ENCODE data around the gene AREL1. TPM values are rescaled to one million over a fixed set of nuclear protein-coding genes. Genes with fewer than 3 reads are reported as not detected.

Gene AREL1
- total RNA-seq, 1 donor from 2014 or later, result 17.9 TPM

DNA sequence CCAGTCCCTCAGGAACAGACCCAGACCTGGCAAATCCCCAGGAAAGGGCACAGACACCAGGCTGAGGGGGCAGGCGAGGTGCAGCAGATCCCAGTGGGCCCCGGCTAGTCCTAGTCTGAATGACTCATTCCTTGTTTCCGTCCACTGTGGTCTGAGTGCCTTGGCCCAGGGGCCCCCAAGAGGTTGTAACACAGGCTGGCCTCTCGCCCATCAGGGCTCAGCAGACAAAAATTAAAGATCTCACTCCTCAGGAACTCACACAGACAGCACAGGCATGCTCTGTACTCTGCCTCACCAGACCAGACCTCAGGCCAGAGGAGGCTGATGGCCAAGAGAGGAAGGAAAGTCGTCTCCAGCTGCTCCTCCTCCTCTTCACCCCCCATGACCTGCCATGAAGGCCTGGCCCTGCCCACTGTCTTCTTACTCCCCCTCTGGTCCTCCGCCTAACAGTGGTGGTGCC is 93.2 kb downstream of the AREL1 start:
- Histone ChIP-seq H3K27me3 (no peaks in the 10 kb centered on the region), H3K4me3 (no peak overlapping the region), H3K36me3 (no peaks in the 10 kb centered on the region), H3K9me3 (no peaks in the 10 kb centered on the region), H3K4me1 (peaks cover 28 to 59% of the 10 kb centered on the region in 2 donors), H3K27ac (peak overlapping the region; percentile 93 to 97)
- TF ChIP-seq, protein P1, sequence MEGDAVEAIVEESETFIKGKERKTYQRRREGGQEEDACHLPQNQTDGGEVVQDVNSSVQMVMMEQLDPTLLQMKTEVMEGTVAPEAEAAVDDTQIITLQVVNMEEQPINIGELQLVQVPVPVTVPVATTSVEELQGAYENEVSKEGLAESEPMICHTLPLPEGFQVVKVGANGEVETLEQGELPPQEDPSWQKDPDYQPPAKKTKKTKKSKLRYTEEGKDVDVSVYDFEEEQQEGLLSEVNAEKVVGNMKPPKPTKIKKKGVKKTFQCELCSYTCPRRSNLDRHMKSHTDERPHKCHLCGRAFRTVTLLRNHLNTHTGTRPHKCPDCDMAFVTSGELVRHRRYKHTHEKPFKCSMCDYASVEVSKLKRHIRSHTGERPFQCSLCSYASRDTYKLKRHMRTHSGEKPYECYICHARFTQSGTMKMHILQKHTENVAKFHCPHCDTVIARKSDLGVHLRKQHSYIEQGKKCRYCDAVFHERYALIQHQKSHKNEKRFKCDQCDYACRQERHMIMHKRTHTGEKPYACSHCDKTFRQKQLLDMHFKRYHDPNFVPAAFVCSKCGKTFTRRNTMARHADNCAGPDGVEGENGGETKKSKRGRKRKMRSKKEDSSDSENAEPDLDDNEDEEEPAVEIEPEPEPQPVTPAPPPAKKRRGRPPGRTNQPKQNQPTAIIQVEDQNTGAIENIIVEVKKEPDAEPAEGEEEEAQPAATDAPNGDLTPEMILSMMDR (IDR thresholded peaks at IDR 0.05), result no peak
- intact Hi-C loops (cut with DNase I), result loop anchor here (10.0 kb wide), 2 partner anchors 255 to 265 kb away; partner anchors contain the start of gene DLST
- DNase-seq (ENCODE audit: low spot score in 2 of 2), result peak; percentile 88 to 98

DNA sequence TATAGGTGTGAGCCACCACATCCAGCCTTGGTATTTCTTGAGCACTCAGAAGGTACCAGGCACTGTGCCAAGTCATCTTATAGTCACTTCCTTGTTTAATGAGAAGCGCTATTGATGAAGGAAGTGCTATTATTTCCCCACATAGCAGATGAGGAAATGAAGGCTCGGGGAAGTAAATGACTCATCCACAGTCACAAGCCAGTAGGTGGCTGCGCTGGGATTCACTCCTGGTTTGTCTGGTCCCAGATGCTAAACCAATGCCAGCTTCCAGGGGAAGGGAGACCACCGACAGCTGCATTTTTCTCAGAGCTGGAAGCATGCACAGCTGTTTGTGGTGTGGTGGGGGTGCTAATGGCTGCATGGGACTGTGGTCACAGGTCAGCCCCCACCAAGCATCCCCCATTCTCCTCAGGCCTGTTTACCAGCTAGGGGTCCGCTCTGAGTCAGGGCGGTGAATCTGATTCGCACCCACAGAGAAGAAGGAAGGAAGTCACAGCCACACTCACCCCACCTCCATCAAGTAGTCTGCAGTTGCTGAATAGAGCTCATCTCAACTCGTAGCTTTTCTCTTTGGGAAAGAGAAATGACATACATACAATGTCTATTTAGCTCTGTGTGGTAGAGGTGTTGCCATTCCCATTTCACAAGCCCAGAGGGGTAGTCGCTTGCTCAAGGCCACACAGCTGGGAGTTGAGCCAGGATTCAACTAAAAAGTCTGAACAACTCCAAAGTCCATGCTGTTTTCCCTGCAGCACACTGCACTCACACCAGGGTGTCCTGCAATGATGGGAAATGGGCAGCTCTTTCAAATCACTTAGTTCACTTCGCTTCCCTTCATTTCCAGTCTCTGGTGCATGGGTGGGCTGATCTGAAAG is 94.6 kb downstream of the AREL1 start:
- Histone ChIP-seq H3K4me3 (peak overlapping the region in 1 of 2 donors; percentile 0), H3K27me3 (no peaks in the 10 kb centered on the region), H3K4me1 (peaks cover 28 to 64% of the 10 kb centered on the region in 2 donors), H3K9me3 (no peaks in the 10 kb centered on the region), H3K36me3 (no peaks in the 10 kb centered on the region), H3K27ac (peak overlapping the region; percentile 93 to 97)
- TF ChIP-seq, protein P1 (IDR thresholded peaks at IDR 0.05), result no peak
- DNase-seq (ENCODE audit: low spot score in 2 of 2), result peak; percentile 22 to 82
- intact Hi-C loops (cut with DNase I), result loop anchor here (10.0 kb wide), 2 partner anchors 254 to 266 kb away; partner anchors contain the start of gene DLST

DNA sequence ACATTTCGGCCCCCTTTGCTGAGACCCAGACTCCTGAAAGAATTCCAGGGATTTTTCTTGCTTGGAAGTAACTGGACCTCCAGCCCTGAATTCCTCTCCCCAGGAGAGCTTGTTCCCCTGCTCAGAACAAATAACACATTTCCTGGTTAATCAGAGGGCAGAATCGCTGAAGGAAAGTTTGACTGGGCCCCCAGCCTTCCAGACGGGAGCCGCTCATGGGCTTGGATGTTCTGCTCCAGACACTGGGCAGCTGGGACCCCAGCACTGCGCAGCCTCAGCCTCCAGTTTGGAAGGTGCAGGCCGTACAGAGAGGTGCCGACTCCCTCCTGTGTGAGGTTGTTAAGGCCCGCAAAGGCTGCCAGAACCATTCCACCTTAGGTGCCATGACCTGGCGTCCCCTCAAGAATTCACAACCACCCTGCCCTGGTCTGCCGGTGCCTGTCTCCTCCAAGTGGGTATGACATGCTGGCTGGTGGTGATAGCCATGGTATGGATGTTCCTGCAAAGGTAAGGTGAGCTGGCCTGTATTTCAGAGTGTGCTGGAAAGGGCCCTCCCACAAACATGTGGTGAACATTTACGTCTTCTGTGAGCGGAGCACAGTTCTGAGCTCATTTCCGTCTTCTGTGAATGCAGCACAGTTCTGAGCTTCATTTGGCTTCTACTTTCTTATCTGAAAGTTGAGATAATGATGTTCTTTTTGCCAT is 95.7 kb downstream of the AREL1 start:
- peaks cover 28 to 70% of the 10 kb centered on the region in 2 donors for H3K4me1 ChIP-seq
- intact Hi-C loops (cut with DNase I), result loop anchor here (10.0 kb wide), 2 partner anchors 252 to 268 kb away; partner anchors contain the start of gene DLST
- no peaks in the 10 kb centered on the region for H3K36me3 ChIP-seq
- peak overlapping the region in 1 of 2 donors; percentile 7 for H3K4me3 ChIP-seq
- peak in 1 of 2 donors; percentile 78 for DNase-seq (ENCODE audit: low spot score in 2 of 2)
- peak overlapping the region; percentile 93 to 97 for H3K27ac ChIP-seq
- TF ChIP-seq, protein P1 (IDR thresholded peaks at IDR 0.05), result no peak
- H3K27me3 ChIP-seq, result no peaks in the 10 kb centered on the region
- no peaks in the 10 kb centered on the region for H3K9me3 ChIP-seq

DNA sequence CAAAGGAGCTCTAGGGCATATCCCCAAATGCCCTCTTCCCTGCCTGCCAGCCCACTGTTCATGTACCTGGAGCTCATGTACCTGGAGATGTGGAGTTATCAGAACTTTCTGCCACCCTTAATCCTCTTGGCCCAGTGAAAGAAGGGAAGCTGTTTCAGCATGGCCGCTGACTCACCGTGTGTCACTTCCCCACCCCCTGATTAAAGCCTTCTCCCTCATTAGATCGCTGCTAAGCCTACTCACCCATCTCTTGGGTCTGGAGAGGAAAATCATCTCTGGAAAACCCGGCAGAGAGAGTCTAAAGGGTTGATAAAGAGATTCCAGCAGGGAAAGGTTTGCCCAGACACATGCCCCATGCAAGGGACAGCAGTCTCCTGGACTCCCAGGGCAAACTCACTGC is 96.4 kb downstream of the AREL1 start:
- intact Hi-C loops (cut with DNase I), result loop anchor here (10.0 kb wide), 2 partner anchors 252 to 268 kb away; partner anchors contain the start of gene DLST
- DNase-seq (ENCODE audit: low spot score in 2 of 2), result peak in 1 of 2 donors; percentile 89
- Histone ChIP-seq H3K36me3 (no peaks in the 10 kb centered on the region), H3K4me1 (peaks cover 28 to 70% of the 10 kb centered on the region in 2 donors), H3K27me3 (no peaks in the 10 kb centered on the region), H3K9me3 (no peaks in the 10 kb centered on the region), H3K27ac (peak overlapping the region; percentile 93 to 97), H3K4me3 (peak overlapping the region in 1 of 2 donors; percentile 37)
- TF ChIP-seq, protein P1 (IDR thresholded peaks at IDR 0.05), result no peak

DNA sequence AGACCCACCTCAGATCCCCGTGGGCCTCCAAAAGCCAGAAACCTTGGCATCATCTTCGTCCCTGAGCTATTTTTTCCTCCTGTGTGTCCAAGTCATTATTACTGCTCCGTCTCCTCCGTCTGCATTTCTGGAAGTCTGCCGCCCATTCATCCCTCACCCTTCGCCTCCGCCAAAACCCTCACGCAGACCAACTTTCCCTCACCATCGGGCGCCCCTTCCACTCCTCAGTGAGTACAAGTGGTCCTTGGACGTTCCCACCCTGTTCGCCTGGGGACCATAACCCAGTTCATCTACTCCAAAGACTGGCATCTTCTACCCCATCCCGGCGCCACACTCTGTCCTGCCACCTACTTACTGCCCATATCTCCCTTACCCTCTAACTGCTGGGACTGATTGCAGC is 97.1 kb downstream of the AREL1 start:
- intact Hi-C loops (cut with DNase I), result loop anchor here (10.0 kb wide), 2 partner anchors 251 to 269 kb away; partner anchors contain the start of gene DLST
- no peaks in the 10 kb centered on the region for H3K9me3 ChIP-seq
- no peak for DNase-seq (ENCODE audit: low spot score in 2 of 2)
- H3K4me3 ChIP-seq, result peak overlapping the region in 1 of 2 donors; percentile 37
- H3K27ac ChIP-seq, result peak overlapping the region; percentile 93 to 97
- H3K4me1 ChIP-seq, result peaks cover 28 to 67% of the 10 kb centered on the region in 2 donors
- no peaks in the 10 kb centered on the region for H3K27me3 ChIP-seq
- H3K36me3 ChIP-seq, result no peaks in the 10 kb centered on the region
- TF ChIP-seq, protein P1 (IDR thresholded peaks at IDR 0.05), result no peak

Measured in ascending aorta (tissue), 2 donors.